Fibroblast of skin of right biceps (primary cell): Measurements from ENCODE around the gene TMEM259.

Experiments
- DNase-seq: peaks from one replicate; pipeline ENCODE4 v3.0.0-alpha.2; 2013

The TMEM259 gene

DNA sequence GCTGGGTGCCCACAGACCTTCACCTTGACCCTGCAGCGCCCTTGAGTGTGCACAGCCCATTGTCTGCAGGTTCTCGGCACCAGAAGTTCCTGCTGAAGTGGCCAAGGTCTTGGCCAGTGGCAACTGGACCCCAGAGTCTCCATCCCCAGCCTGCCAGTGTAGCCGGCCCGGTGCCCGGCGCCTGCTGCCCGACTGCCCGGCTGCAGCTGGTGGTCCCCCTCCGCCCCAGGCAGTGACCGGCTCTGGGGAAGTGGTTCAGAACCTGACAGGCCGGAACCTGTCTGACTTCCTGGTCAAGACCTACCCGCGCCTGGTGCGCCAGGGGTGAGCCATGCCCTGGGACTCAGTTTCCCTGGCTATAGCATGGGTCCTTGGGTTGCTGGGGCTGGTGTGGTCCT lies 34.1 kb upstream of the TMEM259 start:
- no peak for DNase-seq

DNA sequence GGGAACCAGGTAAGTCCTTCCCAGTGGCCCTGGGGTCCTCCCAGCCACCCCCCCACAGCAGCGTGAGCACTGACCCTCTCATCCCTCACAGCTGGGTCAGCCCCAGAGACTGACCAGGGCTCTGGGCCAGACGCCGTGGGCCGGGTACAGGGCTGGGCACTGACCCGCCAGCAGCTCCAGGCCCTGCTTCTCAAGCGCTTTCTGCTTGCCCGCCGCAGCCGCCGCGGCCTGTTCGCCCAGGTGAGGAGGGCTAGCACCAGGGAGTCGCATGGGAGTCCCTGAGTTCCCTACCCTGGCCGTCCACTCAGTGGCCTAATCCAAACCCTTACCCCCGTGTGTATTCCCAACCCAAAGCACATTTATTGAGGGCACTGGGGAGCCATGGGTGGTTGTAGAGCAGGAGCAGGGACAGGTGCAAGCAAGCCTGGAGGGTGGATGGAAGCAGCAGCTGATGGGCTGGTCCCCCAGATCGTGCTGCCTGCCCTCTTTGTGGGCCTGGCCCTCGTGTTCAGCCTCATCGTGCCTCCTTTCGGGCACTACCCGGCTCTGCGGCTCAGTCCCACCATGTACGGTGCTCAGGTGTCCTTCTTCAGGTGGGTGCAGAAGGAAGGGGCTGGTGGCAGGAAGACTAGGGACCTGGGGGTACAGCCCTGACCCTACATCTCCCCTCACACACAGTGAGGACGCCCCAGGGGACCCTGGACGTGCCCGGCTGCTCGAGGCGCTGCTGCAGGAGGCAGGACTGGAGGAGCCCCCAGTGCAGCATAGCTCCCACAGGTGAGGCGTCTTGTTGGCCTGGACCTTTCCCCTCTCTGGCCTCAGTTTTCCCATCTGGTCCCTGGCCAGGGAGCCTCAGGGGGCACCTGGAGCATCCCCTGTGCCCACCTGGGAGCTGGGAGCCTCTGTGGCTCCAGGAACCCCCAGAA lies 33.4 kb upstream of the TMEM259 start:
- no peak for DNase-seq

DNA sequence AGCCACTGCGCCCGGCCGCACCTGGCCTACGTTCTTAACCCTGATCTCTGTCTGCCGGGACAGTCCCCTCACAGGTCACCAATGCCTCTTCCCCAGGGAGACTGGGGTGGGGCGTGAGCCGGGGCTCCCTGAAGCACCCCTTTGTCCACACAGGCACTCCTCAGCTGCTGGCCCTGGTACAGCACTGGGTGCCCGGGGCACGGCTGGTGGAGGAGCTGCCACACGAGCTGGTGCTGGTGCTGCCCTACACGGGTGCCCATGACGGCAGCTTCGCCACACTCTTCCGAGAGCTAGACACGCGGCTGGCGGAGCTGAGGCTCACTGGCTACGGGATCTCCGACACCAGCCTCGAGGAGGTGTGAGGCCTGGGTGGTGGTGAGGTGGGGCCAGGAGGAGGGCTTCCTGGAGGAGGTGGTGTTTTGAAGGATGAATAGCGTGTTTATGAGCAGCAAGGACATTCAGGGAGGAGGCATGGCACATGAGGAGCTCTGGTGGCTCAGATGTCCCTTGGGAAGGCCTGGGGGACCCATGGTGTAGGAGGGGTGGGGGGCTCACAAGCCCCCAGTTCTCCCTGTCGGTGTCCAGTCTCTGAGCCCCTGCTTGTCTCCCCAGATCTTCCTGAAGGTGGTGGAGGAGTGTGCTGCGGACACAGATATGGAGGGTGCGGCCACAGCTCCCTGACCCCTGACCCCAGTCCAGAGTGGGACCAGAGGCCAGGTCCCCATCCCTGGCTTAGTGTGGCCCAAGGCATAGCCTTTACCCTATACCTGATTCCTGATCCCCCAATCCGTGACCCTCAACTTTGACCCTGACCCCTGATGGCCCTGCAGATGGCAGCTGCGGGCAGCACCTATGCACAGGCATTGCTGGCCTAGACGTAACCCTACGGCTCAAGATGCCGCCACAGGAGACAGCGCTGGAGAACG lies 32.5 kb upstream of the TMEM259 start:
- no peak for DNase-seq

DNA sequence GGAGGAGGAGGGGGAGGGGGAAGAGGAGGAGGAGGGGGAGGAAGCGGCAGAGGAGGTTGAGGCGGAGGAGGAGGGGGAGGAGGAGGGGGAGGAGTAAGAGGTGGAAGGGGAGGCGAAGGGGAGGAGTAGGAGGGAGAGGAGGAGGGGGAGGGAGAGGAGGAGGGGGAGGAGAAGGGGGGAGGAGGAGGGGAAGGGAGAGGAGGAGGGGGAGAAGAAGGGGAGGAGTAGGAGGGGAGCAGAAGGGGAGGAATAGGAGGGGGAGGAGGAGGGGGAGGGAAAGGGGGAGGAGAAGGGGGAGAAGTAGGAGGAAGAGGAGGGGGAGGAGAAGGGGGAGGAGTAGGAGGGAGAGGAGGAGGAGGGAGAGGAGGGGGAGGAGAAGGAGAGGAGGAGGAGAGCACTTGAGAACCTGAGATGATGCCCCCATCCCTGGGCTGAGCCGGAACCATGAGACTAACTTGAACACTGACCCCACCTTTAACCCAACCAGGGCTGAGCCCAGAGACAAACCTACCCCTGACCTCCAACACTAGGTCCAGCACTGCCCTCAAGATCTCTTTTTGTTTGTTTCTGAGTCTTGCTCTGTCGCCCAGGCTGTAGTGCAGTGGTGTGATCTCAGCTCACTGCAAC lies 31.5 kb upstream of the TMEM259 start:
- DNase-seq = no peak

DNA sequence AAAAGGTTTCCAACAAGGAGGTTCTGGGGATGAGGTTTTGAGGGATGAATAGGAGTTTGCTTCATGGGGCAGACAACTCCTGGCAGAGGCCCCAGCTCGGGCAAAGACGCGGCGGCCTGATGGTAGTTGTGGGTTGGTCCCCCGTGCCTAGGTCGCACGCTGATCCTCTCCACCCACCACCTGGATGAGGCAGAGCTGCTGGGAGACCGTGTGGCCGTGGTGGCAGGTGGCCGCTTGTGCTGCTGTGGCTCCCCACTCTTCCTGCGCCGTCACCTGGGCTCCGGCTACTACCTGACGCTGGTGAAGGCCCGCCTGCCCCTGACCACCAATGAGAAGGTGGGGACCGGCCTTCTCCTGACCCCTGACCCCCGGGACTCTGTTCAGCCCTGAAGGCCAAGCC lies 30.9 kb upstream of the TMEM259 start:
- DNase-seq = no peak

DNA sequence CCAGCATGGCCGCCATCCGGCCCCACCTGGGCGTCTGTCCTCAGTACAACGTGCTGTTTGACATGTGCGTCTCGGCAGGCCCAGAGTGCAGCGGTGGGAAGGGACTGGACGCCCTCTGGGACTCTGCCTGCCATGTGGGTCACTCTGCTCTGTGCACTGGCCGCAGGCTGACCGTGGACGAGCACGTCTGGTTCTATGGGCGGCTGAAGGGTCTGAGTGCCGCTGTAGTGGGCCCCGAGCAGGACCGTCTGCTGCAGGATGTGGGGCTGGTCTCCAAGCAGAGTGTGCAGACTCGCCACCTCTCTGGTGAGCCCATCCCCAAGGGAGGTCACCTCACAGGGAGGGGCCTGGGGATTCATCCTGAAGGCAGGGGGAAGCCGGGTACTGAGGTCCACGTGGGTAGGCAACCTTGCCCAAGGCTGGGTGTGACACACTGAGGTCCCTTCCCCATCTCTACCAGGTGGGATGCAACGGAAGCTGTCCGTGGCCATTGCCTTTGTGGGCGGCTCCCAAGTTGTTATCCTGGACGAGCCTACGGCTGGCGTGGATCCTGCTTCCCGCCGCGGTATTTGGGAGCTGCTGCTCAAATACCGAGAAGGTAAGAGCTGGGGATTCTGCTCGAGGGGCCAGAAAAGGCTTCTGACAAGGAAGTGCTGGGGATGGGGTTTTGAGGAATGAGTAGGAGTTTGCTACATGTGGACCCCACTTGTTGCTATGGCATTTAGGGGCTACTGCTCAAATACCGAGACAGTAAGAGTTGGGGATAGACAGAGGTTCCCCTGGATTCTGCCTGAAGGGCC lies 30.3 kb upstream of the TMEM259 start:
- no peak for DNase-seq

- DNase-seq = no peak
Observed at GRCh38 chr19:1049800-1050199, 28.9 kb upstream of the TMEM259 start.

- no peak for DNase-seq
Observed at GRCh38 chr19:1049106-1049505, 28.2 kb upstream of the TMEM259 start.

DNA sequence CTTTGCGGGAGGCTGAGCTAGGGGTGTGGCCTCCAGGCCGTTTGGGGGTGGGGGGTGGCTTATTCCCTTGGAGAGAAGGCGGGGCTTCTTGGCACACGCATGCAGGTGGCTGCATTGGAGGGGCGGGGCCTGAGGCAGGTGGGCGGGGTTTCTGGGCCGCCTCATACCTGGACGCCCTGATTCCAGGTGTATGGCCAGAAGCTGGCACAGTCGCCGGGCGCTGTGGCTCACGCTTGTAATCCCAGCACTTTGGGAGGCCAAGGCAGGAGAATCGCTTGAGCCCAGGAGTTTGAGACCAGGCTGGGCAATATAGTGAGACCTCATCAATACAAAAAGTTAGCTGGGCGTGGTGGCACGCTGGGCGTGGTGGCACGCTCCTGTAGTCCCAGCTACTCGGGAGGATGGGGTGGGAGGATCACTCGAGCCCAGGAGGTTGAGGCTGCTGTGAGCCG lies 26.8 kb upstream of the TMEM259 start:
- no peak for DNase-seq

GRCh38 chr19:1046836-1047695 lies 26.1 kb upstream of the TMEM259 start:
- no peak for DNase-seq

- no peak for DNase-seq
Observed at GRCh38 chr19:1046117-1046626, 25.2 kb upstream of the TMEM259 start.

GRCh38 chr19:1045247-1045603 lies 24.3 kb upstream of the TMEM259 start:
- DNase-seq = no peak

DNA sequence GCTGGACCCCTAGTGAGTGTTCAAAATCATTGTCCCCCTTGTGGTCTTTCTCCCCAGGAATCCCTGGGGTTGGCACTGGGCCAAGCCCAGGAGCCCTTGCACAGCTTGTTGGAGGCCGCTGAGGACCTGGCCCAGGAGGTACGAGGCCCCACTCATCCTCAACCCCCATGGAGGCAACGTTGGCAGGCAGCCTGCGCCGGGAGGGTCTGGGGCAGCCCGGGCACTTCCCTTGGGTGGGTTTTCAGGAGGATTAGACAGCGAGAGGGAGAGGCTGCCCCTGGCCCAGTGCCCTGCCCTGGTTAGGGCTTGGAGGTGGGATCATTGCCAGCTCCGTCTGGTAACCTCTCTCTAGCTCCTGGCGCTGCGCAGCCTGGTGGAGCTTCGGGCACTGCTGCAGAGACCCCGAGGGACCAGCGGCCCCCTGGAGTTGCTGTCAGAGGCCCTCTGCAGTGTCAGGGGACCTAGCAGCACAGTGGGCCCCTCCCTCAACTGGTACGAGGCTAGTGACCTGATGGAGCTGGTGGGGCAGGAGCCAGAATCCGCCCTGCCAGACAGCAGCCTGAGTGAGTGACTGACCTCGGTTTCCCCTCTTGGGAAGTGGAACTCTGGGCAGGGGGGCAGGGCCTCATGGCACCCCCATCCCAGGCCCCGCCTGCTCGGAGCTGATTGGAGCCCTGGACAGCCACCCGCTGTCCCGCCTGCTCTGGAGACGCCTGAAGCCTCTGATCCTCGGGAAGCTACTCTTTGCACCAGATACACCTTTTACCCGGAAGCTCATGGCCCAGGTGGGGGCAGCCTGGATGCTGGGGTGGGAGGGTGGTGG lies 22.0 kb upstream of the TMEM259 start:
- no peak for DNase-seq

GRCh38 chr19:1041835-1042685 lies 21.1 kb upstream of the TMEM259 start:
- DNase-seq = no peak

GRCh38 chr19:1041272-1041834 lies 20.4 kb upstream of the TMEM259 start:
- no peak for DNase-seq

GRCh38 chr19:1040476-1041271 lies 19.8 kb upstream of the TMEM259 start:
- peak; percentile 96 for DNase-seq

DNA sequence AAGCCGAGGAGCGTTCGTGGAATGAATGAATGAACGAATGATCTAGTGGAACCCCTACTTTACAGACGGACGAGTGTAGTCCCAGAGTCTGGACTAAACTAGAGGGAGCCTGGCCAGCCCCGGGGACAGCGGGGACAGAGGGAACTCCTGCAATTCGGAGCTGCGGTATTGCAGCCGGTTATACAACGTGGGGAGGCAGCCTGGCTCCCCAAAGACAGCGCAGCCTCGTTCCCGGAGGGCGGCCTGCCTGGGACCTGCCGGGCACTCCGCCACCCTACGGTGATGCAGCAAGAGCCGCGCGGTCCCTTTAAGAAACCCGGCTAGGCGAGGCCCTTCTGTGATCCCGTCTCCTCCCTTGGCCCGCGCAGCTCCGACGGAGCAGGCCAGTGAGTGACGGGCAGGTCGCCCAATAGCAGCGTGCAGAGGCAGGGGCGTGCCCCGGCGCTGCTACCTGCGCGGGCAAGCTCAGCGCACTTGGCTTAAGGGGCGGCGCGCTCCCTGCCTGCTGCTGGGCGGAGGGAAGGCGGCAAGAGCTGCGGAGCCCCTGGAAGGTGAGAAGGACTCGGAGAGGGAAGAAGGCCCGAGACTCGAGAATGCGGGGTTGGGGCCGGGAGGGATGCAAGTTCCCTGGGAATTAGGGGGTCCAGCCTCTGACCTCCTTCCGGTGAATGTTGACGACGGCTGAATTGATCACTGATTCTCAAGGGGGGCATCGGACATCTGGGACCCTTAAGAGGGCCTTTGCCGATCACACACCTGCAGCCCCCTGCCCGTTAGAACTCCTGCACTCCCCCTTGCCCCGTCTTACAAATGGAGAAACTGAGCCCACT lies 18.9 kb upstream of the TMEM259 start, which contains the start of gene ABCA7:
Gene ABCA7, plus strand, starts transcription at position 462 of the 830 bp plus-strand sequence. CDS start 1,255 bp downstream, outside the sequence.
- peak; percentile 98 for DNase-seq
